Osteoblast (primary cell): ENCODE measurements around the gene C1orf167. TPM values are rescaled to one million over a fixed set of nuclear protein-coding genes. Genes with fewer than 3 reads are reported as not detected.

ENCODE experiments used
- DNase-seq: peaks from one replicate; pipeline ENCODE4 v3.0.0; 2011; ENCODE audit warnings: low spot score, mixed read lengths; ENCODE audit not compliant: insufficient read length; ENCODE audit errors: missing footprints
- H2AFZ ChIP-seq: 2 replicates; pipeline ENCODE4 v1.6.0; 2011; ENCODE audit warnings: mild to moderate bottlenecking, low read length
- H3K27ac ChIP-seq: 2 replicates; pipeline ENCODE4 v1.5.1; 2011; ENCODE audit warnings: mild to moderate bottlenecking, low read depth, low read length, moderate library complexity
- H3K27me3 ChIP-seq: 2 replicates; pipeline ENCODE4 v1.6.0; 2012; ENCODE audit warnings: mild to moderate bottlenecking, control low read depth, inconsistent platforms, low read length, moderate library complexity; ENCODE audit not compliant: insufficient read depth
- H3K36me3 ChIP-seq: 2 replicates; pipeline ENCODE4 v1.5.1; 2011; ENCODE audit warnings: mild to moderate bottlenecking, low read length, control low read depth, moderate library complexity; ENCODE audit not compliant: insufficient read depth
- H3K4me1 ChIP-seq: 2 replicates; pipeline ENCODE4 v1.5.1; 2011; ENCODE audit warnings: mild to moderate bottlenecking, low read length, control low read depth, moderate library complexity; ENCODE audit not compliant: insufficient read depth
- H3K4me2 ChIP-seq: 2 replicates; pipeline ENCODE4 v1.6.0; 2011; ENCODE audit warnings: mild to moderate bottlenecking, low read length; ENCODE audit not compliant: insufficient read depth
- H3K4me3 ChIP-seq: fragments of 200-600 bp; sonication (generic); 3 replicates; pipeline ENCODE4 v1.5.1; 2012; ENCODE audit warnings: mild to moderate bottlenecking, low read length, inconsistent platforms; ENCODE audit not compliant: insufficient read depth
- H3K79me2 ChIP-seq: 2 replicates; pipeline ENCODE4 v1.6.0; 2012; ENCODE audit warnings: mild to moderate bottlenecking, low read length, control low read depth, inconsistent platforms; ENCODE audit not compliant: insufficient read depth
- H3K9me3 ChIP-seq: 2 replicates; pipeline ENCODE4 v1.5.1; 2011; ENCODE audit warnings: low read depth, low read length, control low read depth
- H4K20me1 ChIP-seq: 2 replicates; pipeline ENCODE4 v1.6.0; 2012; ENCODE audit warnings: mild to moderate bottlenecking, low read length, control low read depth; ENCODE audit not compliant: insufficient read depth
- CTCF ChIP-seq: IDR thresholded peaks from 2 replicates; pipeline ENCODE4 v1.5.1; 2011; ENCODE audit warnings: mild to moderate bottlenecking, low read depth, low read length, moderate library complexity; ENCODE audit errors: extremely low read depth
- total RNA-seq: library from RNA; depleted of rRNA; stranded (reverse); fragments of >200 nt; gene quantifications from 2 replicates; pipeline ENCODE4 v1.2.3, GENCODE V29; 2012

The C1orf167 gene
- total RNA-seq: under 0.01 TPM in 1 of 2 replicates, not detected in the other

- peak; percentile 77 for DNase-seq
- H3K4me2 ChIP-seq: no peak within 1 kb of the TSS
- H3K4me1 ChIP-seq: no peaks in the 10 kb centered on the region
- H3K27me3 ChIP-seq: peaks cover 17% of the 10 kb centered on the region
- no peak within 1 kb of the TSS for H2AFZ ChIP-seq
- no peak for TF ChIP-seq CTCF
- H3K79me2 ChIP-seq: no peaks in the 10 kb centered on the region
- H3K36me3 ChIP-seq: no peaks in the 10 kb centered on the region
- no peak within 1 kb of the TSS for H3K27ac ChIP-seq
- no peaks in the 10 kb centered on the region for H3K9me3 ChIP-seq
- no peak within 1 kb of the TSS for H3K4me3 ChIP-seq
- H4K20me1 ChIP-seq: no peaks in the 10 kb centered on the region
Measured at GRCh38 chr1:11761988-11762406, at the start of gene C1orf167. TSS of gene C1orf167 (plus strand) at chr1:11762193. CDS start at chr1:11764401, 2,208 bp downstream.

GRCh38 chr1:11712285-11712684 lies 49.7 kb upstream of the C1orf167 start:
- H3K36me3 ChIP-seq: no peaks in the 10 kb centered on the region
- no peak overlapping the region for H2AFZ ChIP-seq
- no peaks in the 10 kb centered on the region for H3K9me3 ChIP-seq
- no peak overlapping the region for H3K27ac ChIP-seq
- peak; percentile 61 for DNase-seq
- TF ChIP-seq CTCF: no peak
- no peaks in the 10 kb centered on the region for H4K20me1 ChIP-seq
- H3K27me3 ChIP-seq: peaks cover 31% of the 10 kb centered on the region
- H3K4me1 ChIP-seq: no peaks in the 10 kb centered on the region
- H3K4me3 ChIP-seq: no peak overlapping the region
- no peaks in the 10 kb centered on the region for H3K79me2 ChIP-seq
- no peak overlapping the region for H3K4me2 ChIP-seq

GRCh38 chr1:11713095-11713494 lies 48.9 kb upstream of the C1orf167 start:
- H3K27ac ChIP-seq: no peak overlapping the region
- no peak overlapping the region for H3K4me2 ChIP-seq
- no peaks in the 10 kb centered on the region for H3K4me1 ChIP-seq
- peak; percentile 19 for DNase-seq
- H3K9me3 ChIP-seq: no peaks in the 10 kb centered on the region
- no peak overlapping the region for H2AFZ ChIP-seq
- no peaks in the 10 kb centered on the region for H3K79me2 ChIP-seq
- peaks cover 24% of the 10 kb centered on the region for H3K27me3 ChIP-seq
- TF ChIP-seq CTCF: no peak
- no peaks in the 10 kb centered on the region for H3K36me3 ChIP-seq
- no peak overlapping the region for H3K4me3 ChIP-seq
- no peaks in the 10 kb centered on the region for H4K20me1 ChIP-seq

GRCh38 chr1:11714831-11715575 lies 47.0 kb upstream of the C1orf167 start:
- Histone ChIP-seq H4K20me1 (no peaks in the 10 kb centered on the region), H3K27me3 (peaks cover 16% of the 10 kb centered on the region), H3K4me1 (peaks cover 4% of the 10 kb centered on the region), H3K27ac (no peak overlapping the region), H3K36me3 (no peaks in the 10 kb centered on the region), H2AFZ (no peak overlapping the region), H3K79me2 (no peaks in the 10 kb centered on the region), H3K4me3 (no peak overlapping the region), H3K9me3 (no peaks in the 10 kb centered on the region), H3K4me2 (no peak overlapping the region)
- TF ChIP-seq CTCF: no peak
- DNase-seq: peak; percentile 88
